HL-60 (cell line): Measurements from ENCODE around the gene IZUMO4.

ENCODE experiments used
- CTCF ChIP-seq: IDR thresholded peaks from one replicate; pipeline ENCODE4 v1.5.1; 2011; ENCODE audit warnings: low read length, control low read depth, inconsistent platforms; ENCODE audit not compliant: insufficient read depth
- GABPA ChIP-seq: IDR thresholded peaks from 2 replicates; pipeline ENCODE4 v1.6.1; 2012; ENCODE audit warnings: low read depth
- POLR2AphosphoS5 ChIP-seq: IDR thresholded peaks from 2 replicates; pipeline ENCODE4 v1.6.1; 2012; ENCODE audit warnings: low read depth
- REST ChIP-seq: IDR thresholded peaks from 2 replicates; pipeline ENCODE4 v1.6.1; 2012; ENCODE audit warnings: low read depth; ENCODE audit not compliant: insufficient replicate concordance
- SPI1 ChIP-seq: IDR thresholded peaks from 2 replicates; pipeline ENCODE4 v1.6.1; 2012; ENCODE audit warnings: low read depth, mild to moderate bottlenecking, borderline replicate concordance

GRCh38 chr19:2110822-2111221, 14.1 kb downstream of the IZUMO4 start:
- no peak for TF ChIP-seq CTCF
- TF ChIP-seq GABPA: no peak
- no peak for TF ChIP-seq REST
- no peak for TF ChIP-seq POLR2AphosphoS5
- TF ChIP-seq SPI1: no peak
